Inferior parietal cortex (tissue), 1 donor: Measurements from ENCODE around the gene IL18BP.

Source experiments
- DNase-seq: peaks from one replicate; pipeline ENCODE4 v3.0.0-alpha.2; 2016; ENCODE audit errors: extremely low spot score

Gene IL18BP

GRCh38 chr11:71996946-71997345, 1.8 kb upstream of the IL18BP start:
- DNase-seq = no peak

GRCh38 chr11:71997594-71997993, 1.1 kb upstream of the IL18BP start:
- no peak for DNase-seq

GRCh38 chr11:71998061-71998460, 648 bp upstream of the IL18BP start:
- no peak for DNase-seq

GRCh38 chr11:71999362-71999761, 653 bp downstream of the IL18BP start:
- DNase-seq = no peak

- no peak for DNase-seq
Measured at GRCh38 chr11:71999798-72000197, 1.1 kb downstream of the IL18BP start.

GRCh38 chr11:72000202-72000867, 1.6 kb downstream of the IL18BP start:
- DNase-seq = no peak

GRCh38 chr11:72001285-72001684, 2.6 kb downstream of the IL18BP start:
- no peak for DNase-seq

GRCh38 chr11:72001834-72002591, 3.3 kb downstream of the IL18BP start:
- DNase-seq = no peak

GRCh38 chr11:72002841-72003775, 4.4 kb downstream of the IL18BP start:
- DNase-seq = no peak

GRCh38 chr11:72003776-72004171, 5.1 kb downstream of the IL18BP start:
- DNase-seq = no peak

GRCh38 chr11:72004515-72005346, 6.0 kb downstream of the IL18BP start:
- no peak for DNase-seq

- DNase-seq = no peak
Measured at GRCh38 chr11:72005347-72006260, 6.9 kb downstream of the IL18BP start.

- no peak for DNase-seq
Measured at GRCh38 chr11:72006309-72007088, 7.8 kb downstream of the IL18BP start.

- DNase-seq = no peak
Measured at GRCh38 chr11:72007089-72007476, 8.4 kb downstream of the IL18BP start.

GRCh38 chr11:72007587-72007986, 8.9 kb downstream of the IL18BP start:
- DNase-seq = no peak

- no peak for DNase-seq
Measured at GRCh38 chr11:72008728-72009127, 10.0 kb downstream of the IL18BP start.

GRCh38 chr11:72009156-72009555, 10.4 kb downstream of the IL18BP start:
- DNase-seq = no peak

GRCh38 chr11:72010529-72011233, 12.0 kb downstream of the IL18BP start:
- DNase-seq = no peak

GRCh38 chr11:72012091-72012630, 13.5 kb downstream of the IL18BP start:
- DNase-seq = no peak
